ENCODE measurements around the gene TEKTIP1.

- no peak for TF ChIP-seq POLR2A (IDR thresholded peaks at IDR 0.05)
- TF ChIP-seq CTCF (IDR thresholded peaks at IDR 0.05) = no peak
Observed at GRCh38 chr19:3543150-3544057, 4.4 kb downstream of the TEKTIP1 start.

Measured in uterus (tissue), 2 donors.